Effector memory CD4-positive, alpha-beta T cell (primary cell): Measurements from ENCODE around the gene RSRP1.

Experiments
- DNase-seq, 3 donors: peaks; one replicate each; pipeline ENCODE4 v3.0.0-alpha.2; 2020
- H3K27ac ChIP-seq: 2 replicates; pipeline ENCODE4 v1.7.0; 2013; ENCODE audit warnings: mild to moderate bottlenecking, low read length, moderate library complexity; ENCODE audit not compliant: insufficient read depth, poor library complexity, severe bottlenecking
- H3K27me3 ChIP-seq: replicated peaks from 2 replicates; pipeline ENCODE4 v1.7.0; 2013; ENCODE audit warnings: mild to moderate bottlenecking, low read length; ENCODE audit not compliant: insufficient read depth, control insufficient read depth, poor library complexity, severe bottlenecking
- H3K36me3 ChIP-seq: 2 replicates; pipeline ENCODE4 v1.7.0; 2013; ENCODE audit warnings: mild to moderate bottlenecking, low read length, moderate library complexity; ENCODE audit not compliant: control insufficient read depth, insufficient read depth
- H3K4me1 ChIP-seq: 2 replicates; pipeline ENCODE4 v1.7.0; 2013; ENCODE audit warnings: low read length, mild to moderate bottlenecking; ENCODE audit not compliant: control insufficient read depth, insufficient read depth, poor library complexity, severe bottlenecking
- H3K4me3 ChIP-seq: 2 replicates; pipeline ENCODE4 v1.7.0; 2013; ENCODE audit warnings: low read length, low read depth, mild to moderate bottlenecking; ENCODE audit not compliant: insufficient read depth, poor library complexity, severe bottlenecking
- H3K9me3 ChIP-seq: 2 replicates; pipeline ENCODE4 v1.7.0; 2013; ENCODE audit warnings: mild to moderate bottlenecking, low read length, moderate library complexity; ENCODE audit not compliant: control insufficient read depth

The RSRP1 gene

GRCh38 chr1:25194572-25195020 is 52.7 kb downstream of the RSRP1 start:
- Histone ChIP-seq H3K4me1 (peaks cover 2% of the 10 kb centered on the region), H3K27ac (no peak overlapping the region), H3K9me3 (no peaks in the 10 kb centered on the region), H3K27me3 (no peaks in the 10 kb centered on the region), H3K36me3 (no peaks in the 10 kb centered on the region), H3K4me3 (no peak overlapping the region)
- no peak for DNase-seq

GRCh38 chr1:25194054-25194453 is 53.2 kb downstream of the RSRP1 start:
- no peak overlapping the region for H3K27ac ChIP-seq
- no peaks in the 10 kb centered on the region for H3K36me3 ChIP-seq
- no peak for DNase-seq
- H3K9me3 ChIP-seq: no peaks in the 10 kb centered on the region
- H3K4me1 ChIP-seq: peaks cover 2% of the 10 kb centered on the region
- H3K4me3 ChIP-seq: no peak overlapping the region
- H3K27me3 ChIP-seq: no peaks in the 10 kb centered on the region

- H3K27ac ChIP-seq: no peak overlapping the region
- no peaks in the 10 kb centered on the region for H3K4me1 ChIP-seq
- H3K36me3 ChIP-seq: no peaks in the 10 kb centered on the region
- DNase-seq: no peak
- H3K9me3 ChIP-seq: no peaks in the 10 kb centered on the region
- no peak overlapping the region for H3K4me3 ChIP-seq
- H3K27me3 ChIP-seq: no peaks in the 10 kb centered on the region
Measured at GRCh38 chr1:25193229-25193628, 54.0 kb downstream of the RSRP1 start.
